A549 treated with GW870086 at 1 μM for 4 hours (cell line): ENCODE measurements around the gene RAB8B. TPM values are rescaled to one million over a fixed set of nuclear protein-coding genes. Genes with fewer than 3 reads are reported as not detected.

Experiments
- total RNA-seq: library from RNA; stranded (reverse); fragments of 200-300 nt; extraction: Qiagen RNA extraction; gene quantifications from 5 replicates; pipeline ENCODE4 v1.2.3, GENCODE V29; 2022; ENCODE audit warnings: low read depth

RAB8B gene
- total RNA-seq: 9.8 to 17.4 TPM (median 15.5 TPM) in 5 replicates

GRCh38 chr15:63188926-63189871, at the start of gene RAB8B:
TSS of gene RAB8B (plus strand) at chr15:63189606. CDS start at chr15:63189625, 19 bp downstream.

GRCh38 chr15:63157118-63157843, 32.1 kb upstream of the RAB8B start, which contains the start of gene RPS27L:
TSS of gene RPS27L (minus strand) at chr15:63157477. CDS start at chr15:63157405, 72 bp downstream.

GRCh38 chr15:63277038-63277892, 87.9 kb downstream of the RAB8B start, which contains the start of gene APH1B:
TSS of gene APH1B (plus strand) at chr15:63277605. CDS start at chr15:63277624, 19 bp downstream.

Other genes starting within 250 kb of the RAB8B start
- 397 to 502 TPM (median 465 TPM) in 5 replicates for gene TPM1, start 146.9 kb upstream of the RAB8B start, total RNA-seq
- gene LACTB, start 67.7 kb upstream of the RAB8B start, total RNA-seq: 24.3 to 36.7 TPM (median 30.0 TPM) in 5 replicates
- 363 to 430 TPM (median 408 TPM) in 5 replicates for gene RPS27L, start 32.1 kb upstream of the RAB8B start, total RNA-seq
- gene APH1B, start 88.0 kb downstream of the RAB8B start, total RNA-seq: 18.6 to 26.4 TPM (median 21.6 TPM) in 5 replicates
- gene CA12, start 192.2 kb downstream of the RAB8B start, total RNA-seq: 187 to 225 TPM (median 211 TPM) in 5 replicates